GM12891 (cell line): Measurements from ENCODE around the gene CDC25B.
"Not testable (repeated sequence)": the region's sequence is repeated elsewhere in the genome, so short reads cannot be mapped to it uniquely, and the experiment has no call there.

ENCODE experiments used
- POLR2A ChIP-seq: IDR thresholded peaks from 2 replicates; pipeline ENCODE4 v1.6.1; 2011; ENCODE audit warnings: low read depth, low read length, control low read depth
- POLR2AphosphoS5 ChIP-seq: IDR thresholded peaks from 2 replicates; pipeline ENCODE4 v1.6.1; 2011; ENCODE audit warnings: low read depth, low read length, control low read depth
- POU2F2 ChIP-seq: IDR thresholded peaks from 2 replicates; pipeline ENCODE4 v1.6.1; 2011; ENCODE audit warnings: low read depth, mild to moderate bottlenecking, control low read depth, low read length, moderate library complexity
- SPI1 ChIP-seq: IDR thresholded peaks from 2 replicates; pipeline ENCODE4 v1.6.1; 2011; ENCODE audit warnings: low read depth, low read length, control low read depth
- TAF1 ChIP-seq: IDR thresholded peaks from 2 replicates; pipeline ENCODE4 v1.6.1; 2011; ENCODE audit warnings: low read depth, low read length, control low read depth

DNA sequence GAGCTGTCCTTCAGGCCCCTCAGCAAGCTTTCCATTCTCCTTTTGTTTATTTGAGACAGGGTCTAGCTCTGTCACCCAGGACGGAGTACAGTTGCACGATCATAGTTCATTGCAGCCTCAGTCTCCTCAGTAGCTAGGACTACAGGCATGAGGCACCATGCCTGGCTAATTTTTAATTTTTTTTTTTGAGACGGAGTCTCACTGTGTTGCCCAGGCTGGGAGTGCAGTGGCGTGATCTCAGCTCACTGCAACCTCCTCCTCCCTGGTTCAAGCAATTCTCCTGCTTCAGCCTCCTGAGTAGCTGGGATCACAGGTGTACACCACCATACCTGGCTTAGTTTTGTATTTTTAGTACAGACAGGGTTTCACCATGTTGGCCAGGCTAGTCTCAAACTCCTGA is 6.9 kb upstream of the CDC25B start:
- TF ChIP-seq TAF1, POLR2AphosphoS5, POLR2A, POU2F2, SPI1: not testable (repeated sequence)
